Memory B cell (primary cell): ENCODE measurements around the gene SAP30L.
A peak's percentile ranks its signal among the peaks of the same experiment; 100 is the strongest.

Source experiments
- ATAC-seq: fragments of 150-1000 bp; cut with Tn5 transposase; 2 replicates; pipeline ENCODE4 v1.10.0; 2021; ENCODE audit warnings: low read depth, mild to moderate bottlenecking, moderate library complexity
- DNase-seq, 2 donors: peaks; one replicate each; pipeline ENCODE4 v3.0.0; 2022; ENCODE audit warnings: low spot score in 2 of 2
- H3K27ac Mint-ChIP-seq: one replicate; pipeline ENCODE4 v1.8.0; 2022; ENCODE audit warnings: mild to moderate bottlenecking, moderate library complexity, mixed read lengths
- H3K27me3 Mint-ChIP-seq: one replicate; pipeline ENCODE4 v1.8.0; 2022; ENCODE audit warnings: mixed read lengths
- H3K36me3 Mint-ChIP-seq: one replicate; pipeline ENCODE4 v1.8.0; 2022; ENCODE audit warnings: mild to moderate bottlenecking, mixed read lengths
- H3K4me1 Mint-ChIP-seq: one replicate; pipeline ENCODE4 v1.8.0; 2022; ENCODE audit warnings: mixed read lengths
- H3K4me3 Mint-ChIP-seq: one replicate; pipeline ENCODE4 v1.8.0; 2022; ENCODE audit warnings: mild to moderate bottlenecking, moderate library complexity, mixed read lengths
- H3K9me3 Mint-ChIP-seq: one replicate; pipeline ENCODE4 v1.8.0; 2022; ENCODE audit warnings: mixed read lengths

Gene SAP30L

DNA sequence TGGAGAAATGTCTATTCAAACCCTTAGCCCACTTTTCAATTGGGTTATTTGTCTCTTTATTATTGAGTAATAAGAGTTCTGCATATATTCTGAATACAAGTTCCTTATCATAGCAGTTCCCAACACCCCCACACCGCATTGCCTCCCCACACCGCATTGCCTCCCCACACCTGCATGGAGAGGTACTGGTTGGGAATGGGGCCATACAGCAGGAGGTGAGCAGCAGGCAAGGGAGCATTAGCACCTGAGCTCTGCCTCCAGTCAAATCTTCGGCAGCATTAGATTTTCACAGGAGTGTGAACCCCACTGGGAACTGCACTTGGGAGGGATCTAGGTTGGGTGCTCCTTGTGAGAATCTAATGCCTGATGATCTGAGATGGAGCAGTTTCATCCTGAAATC is 10.6 kb upstream of the SAP30L start:
- no peak for DNase-seq
- H3K36me3 Mint-ChIP-seq = peaks cover 30% of the 10 kb centered on the region
- ATAC-seq = no peak
- H3K9me3 Mint-ChIP-seq = no peaks in the 10 kb centered on the region
- H3K27ac Mint-ChIP-seq = no peak overlapping the region
- H3K27me3 Mint-ChIP-seq = no peaks in the 10 kb centered on the region
- no peak overlapping the region for H3K4me3 Mint-ChIP-seq
- H3K4me1 Mint-ChIP-seq = peaks cover 3% of the 10 kb centered on the region

DNA sequence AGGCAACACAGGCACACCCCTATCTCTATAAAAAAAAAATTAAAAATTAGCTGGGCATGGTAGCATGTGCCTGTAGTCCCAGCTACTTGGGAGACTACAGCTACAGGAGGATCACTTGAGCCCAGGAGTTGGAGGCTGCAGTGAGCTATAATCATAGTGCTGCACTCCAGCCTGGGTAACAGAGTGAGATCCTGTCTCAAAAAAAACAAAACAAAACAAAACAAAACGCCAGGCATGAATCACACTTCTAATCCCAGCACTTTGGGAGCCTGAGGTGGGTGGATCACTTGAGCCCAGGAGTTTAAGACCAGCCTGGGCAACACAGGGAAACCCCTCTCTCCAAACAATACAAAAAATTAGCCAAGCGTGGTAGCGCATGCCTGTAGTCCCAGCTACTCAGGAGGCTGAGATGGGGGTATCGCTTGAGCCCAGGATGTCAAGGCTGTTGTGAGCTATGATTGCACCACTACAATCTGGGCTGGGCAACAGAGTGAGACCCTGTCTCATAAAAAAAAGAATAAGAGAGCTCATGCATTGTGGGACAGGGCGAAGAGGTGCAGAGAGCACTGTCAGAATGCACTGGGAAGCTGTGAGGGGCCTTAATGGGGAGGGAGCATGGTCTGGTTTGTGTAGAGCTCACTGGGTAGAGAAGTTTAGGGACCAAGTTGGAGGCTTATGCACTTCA is 8.4 kb upstream of the SAP30L start:
- Mint-ChIP-seq H3K27me3 (no peaks in the 10 kb centered on the region), H3K4me3 (no peak overlapping the region), H3K9me3 (no peaks in the 10 kb centered on the region), H3K27ac (no peak overlapping the region), H3K4me1 (peaks cover 7% of the 10 kb centered on the region), H3K36me3 (peaks cover 46% of the 10 kb centered on the region)
- DNase-seq (no peak), ATAC-seq (no peak)

DNA sequence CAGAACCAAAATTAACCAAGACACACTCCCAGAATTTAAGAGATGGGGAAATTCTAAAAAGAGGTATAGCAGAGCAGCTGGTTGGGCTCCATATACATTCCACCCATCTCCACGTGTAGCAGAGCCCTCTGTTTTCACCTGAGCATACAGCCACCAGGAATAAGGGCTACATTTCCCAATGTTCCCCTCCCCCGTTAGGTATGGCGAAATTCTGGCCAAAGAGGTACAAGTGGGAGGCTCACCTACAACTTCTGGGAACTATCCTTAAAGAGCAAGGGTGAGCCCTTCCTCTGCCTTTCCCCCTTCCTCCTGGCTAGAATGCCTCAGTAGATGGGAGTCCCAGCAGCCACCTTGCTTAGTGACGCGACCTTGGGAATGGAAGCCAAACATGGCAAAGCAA is 5.3 kb upstream of the SAP30L start:
- Mint-ChIP-seq H3K4me1 (peaks cover 17% of the 10 kb centered on the region), H3K4me3 (no peak overlapping the region), H3K27me3 (no peaks in the 10 kb centered on the region), H3K27ac (no peak overlapping the region), H3K9me3 (no peaks in the 10 kb centered on the region), H3K36me3 (peaks cover 46% of the 10 kb centered on the region)
- DNase-seq (no peak), ATAC-seq (no peak)

DNA sequence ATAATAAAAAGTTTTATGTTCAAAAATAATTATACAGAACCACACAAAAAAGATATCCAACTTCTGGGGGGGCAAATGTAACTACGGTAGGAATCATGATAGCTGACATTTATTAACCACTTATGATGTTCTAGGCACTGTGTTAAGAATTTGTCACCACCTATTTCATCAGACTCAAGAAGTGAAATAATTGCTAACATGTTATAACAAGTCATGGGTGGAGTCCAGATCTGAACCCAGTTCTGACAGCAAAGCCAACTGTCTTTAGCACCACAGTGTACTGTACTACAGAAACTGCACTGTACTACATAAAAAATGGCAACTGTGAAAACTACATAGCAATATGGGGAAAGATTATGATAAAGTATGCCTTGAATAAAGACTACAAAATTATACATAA is 3.0 kb upstream of the SAP30L start:
- DNase-seq (no peak), ATAC-seq (no peak)
- Mint-ChIP-seq H3K27me3 (no peaks in the 10 kb centered on the region), H3K9me3 (no peaks in the 10 kb centered on the region), H3K4me1 (peaks cover 28% of the 10 kb centered on the region), H3K27ac (no peak overlapping the region), H3K36me3 (peaks cover 35% of the 10 kb centered on the region), H3K4me3 (no peak overlapping the region)

DNA sequence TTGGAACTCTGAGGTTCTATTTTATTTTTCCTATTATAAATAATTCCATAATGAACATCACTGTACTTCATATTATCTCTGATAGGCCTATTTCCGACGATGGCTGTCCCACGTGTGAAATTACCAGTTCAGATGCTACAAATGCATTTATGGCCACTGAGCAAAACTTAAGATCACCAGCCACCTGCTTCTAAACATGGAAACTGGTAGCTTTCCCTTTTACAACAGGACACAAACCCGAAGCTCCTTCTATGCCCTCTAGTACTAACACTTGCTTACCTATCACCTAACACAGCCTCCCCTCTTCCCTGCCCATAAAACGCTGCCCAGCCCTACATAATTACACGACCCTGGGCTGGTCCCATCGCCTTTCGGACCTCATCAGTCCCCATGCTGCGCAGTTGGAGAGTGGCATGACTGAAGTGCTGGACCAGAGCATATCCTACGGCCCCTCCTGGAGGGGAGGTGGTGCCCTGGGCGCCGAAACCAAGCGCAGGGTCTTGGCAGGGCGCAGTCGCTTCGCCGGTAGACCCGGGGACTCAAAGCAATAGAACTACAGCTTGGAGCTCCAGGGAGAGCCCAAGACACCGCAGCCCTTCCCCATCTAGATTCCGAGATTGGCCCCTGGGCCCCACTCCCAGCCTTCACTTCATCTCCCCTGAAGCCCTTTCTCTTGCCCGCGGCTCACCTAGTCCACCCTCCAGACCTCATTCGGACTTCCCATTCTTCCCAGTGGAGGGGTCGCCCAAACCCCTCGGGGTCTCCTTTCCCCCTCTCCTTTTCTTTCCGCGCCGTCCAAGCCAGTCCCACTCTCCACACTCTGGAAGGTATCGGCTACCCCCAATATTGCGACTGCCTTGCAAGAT is 1.0 kb upstream of the SAP30L start:
- ATAC-seq = no peak
- H3K27me3 Mint-ChIP-seq = no peaks in the 10 kb centered on the region
- H3K4me1 Mint-ChIP-seq = peaks cover 28% of the 10 kb centered on the region
- H3K4me3 Mint-ChIP-seq = peak overlapping the region; percentile 99
- no peaks in the 10 kb centered on the region for H3K9me3 Mint-ChIP-seq
- H3K36me3 Mint-ChIP-seq = peaks cover 24% of the 10 kb centered on the region
- peak in 1 of 2 donors; percentile 18 for DNase-seq
- peak overlapping the region; percentile 90 for H3K27ac Mint-ChIP-seq

DNA sequence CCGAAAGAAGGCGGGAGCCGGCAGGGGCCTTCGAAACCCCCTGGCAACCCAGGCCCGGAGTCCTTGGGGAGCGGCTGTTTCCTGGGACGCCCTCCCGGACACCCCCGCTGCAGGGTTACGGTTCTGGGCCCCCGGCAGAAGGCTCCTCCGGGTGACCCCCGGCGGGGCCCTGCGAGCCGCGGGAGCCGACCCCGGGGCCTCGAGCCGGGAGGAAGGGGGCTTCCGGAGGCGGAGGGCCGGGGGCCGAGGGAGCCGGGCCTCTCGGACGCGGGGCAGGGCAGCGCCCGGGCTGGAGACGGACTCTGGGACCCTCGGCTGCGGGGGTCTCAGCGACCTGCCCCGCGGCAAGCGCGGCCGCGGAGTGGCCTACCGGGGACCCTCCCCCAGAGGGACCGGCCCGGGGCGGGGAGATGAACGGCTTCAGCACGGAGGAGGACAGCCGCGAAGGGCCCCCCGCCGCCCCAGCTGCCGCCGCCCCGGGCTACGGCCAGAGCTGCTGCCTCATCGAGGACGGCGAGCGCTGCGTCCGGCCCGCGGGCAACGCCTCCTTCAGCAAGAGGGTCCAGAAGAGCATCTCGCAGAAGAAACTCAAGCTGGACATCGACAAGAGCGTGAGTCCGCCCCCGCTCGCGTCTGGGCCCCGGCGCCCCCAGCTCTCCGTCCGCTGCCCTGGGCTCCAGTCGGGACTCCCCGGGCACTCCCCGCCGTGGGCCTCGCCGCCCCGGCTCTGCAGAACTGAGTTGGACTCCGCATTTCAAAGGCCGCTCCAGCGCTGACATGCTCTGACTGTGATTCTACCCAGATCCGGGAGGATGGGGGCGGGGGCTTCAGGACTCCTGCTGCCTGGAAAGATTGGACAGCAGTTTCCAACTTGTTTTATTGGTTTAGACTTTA is 645 bp downstream of the SAP30L start:
- H3K36me3 Mint-ChIP-seq = peaks cover 24% of the 10 kb centered on the region
- H3K4me3 Mint-ChIP-seq = peak overlapping the region; percentile 83
- H3K4me1 Mint-ChIP-seq = peaks cover 33% of the 10 kb centered on the region
- peak; percentile 4 to 25 for DNase-seq
- no peaks in the 10 kb centered on the region for H3K27me3 Mint-ChIP-seq
- H3K27ac Mint-ChIP-seq = peak overlapping the region; percentile 90
- no peaks in the 10 kb centered on the region for H3K9me3 Mint-ChIP-seq
- no peak for ATAC-seq

DNA sequence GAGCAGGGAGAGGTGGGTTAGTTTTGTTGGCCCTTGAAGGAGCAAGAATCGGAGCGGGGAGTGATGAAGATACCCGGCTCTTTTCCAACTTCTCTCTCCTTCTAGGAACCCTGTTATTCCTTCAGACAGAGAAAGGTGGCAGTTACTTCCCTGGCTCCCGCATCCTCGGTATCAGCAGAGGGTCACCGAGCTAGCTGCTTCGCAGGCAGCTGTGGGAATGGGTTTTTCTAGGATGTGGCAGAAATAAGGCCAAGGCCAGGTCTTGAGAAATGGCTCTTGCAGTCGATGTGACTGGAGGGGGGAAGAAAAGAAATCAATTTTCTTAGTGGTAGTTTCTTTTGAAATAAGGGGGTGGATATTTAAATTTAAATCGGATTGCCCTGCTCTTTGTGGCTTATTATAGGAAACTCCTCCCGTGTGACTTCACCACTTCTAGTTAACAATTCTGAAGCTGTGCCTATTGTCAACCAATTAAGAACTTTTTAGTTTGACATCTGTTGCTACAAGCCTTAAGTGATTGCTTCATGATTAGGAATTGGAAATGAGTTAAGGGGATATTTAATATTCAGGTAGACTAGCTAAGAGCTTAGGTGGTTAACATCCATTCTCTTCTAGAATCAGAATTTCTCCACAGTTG is 1.4 kb downstream of the SAP30L start:
- Mint-ChIP-seq H3K4me1 (peaks cover 28% of the 10 kb centered on the region), H3K9me3 (no peaks in the 10 kb centered on the region), H3K27ac (peak overlapping the region; percentile 31), H3K36me3 (peaks cover 21% of the 10 kb centered on the region), H3K4me3 (peak overlapping the region; percentile 83), H3K27me3 (no peaks in the 10 kb centered on the region)
- DNase-seq (no peak), ATAC-seq (no peak)

DNA sequence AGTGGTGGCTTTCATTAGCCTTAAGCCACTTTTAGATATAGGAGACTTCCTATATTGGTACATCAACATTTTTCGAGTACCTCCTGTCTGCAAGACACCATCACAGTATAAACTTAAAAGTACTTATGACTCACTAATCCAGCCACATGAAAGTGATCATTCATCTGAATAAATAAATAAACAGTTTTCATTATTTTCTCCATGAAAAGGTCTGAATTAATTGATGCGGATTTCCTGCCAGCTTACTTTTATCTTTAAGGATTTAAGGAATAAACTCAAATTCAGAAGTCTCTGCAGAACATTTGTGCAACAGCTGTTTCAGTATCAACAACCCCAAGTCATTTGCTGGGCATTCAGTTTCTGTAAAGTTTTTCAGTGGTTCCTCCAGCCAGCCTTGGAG is 4.0 kb downstream of the SAP30L start:
- H3K27me3 Mint-ChIP-seq = no peaks in the 10 kb centered on the region
- peaks cover 24% of the 10 kb centered on the region for H3K36me3 Mint-ChIP-seq
- no peak overlapping the region for H3K27ac Mint-ChIP-seq
- no peak for DNase-seq
- no peaks in the 10 kb centered on the region for H3K9me3 Mint-ChIP-seq
- H3K4me1 Mint-ChIP-seq = peaks cover 24% of the 10 kb centered on the region
- ATAC-seq = no peak
- no peak overlapping the region for H3K4me3 Mint-ChIP-seq

DNA sequence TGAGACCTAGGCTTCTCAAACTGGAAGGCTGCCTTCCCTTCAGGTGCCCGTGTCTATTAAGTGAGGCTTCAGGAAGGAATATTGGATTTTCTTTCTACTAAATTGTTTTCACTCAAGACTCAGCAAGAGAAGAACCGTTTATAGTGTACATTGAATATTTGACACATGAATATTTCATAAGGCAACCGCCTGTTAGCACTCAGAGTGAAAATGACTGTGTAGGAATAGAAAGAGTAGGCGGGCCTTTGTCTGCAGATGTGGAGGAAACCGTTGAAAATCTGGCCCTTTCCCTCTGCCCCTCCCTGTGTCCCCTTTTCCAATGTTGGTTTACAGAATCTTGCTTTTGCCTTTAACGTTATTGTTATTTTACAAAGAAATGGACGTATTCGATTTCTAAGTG is 6.2 kb downstream of the SAP30L start:
- Mint-ChIP-seq H3K27ac (no peak overlapping the region), H3K4me1 (peaks cover 13% of the 10 kb centered on the region), H3K9me3 (no peaks in the 10 kb centered on the region), H3K27me3 (no peaks in the 10 kb centered on the region), H3K4me3 (no peak overlapping the region), H3K36me3 (peaks cover 31% of the 10 kb centered on the region)
- ATAC-seq (no peak), DNase-seq (no peak)

DNA sequence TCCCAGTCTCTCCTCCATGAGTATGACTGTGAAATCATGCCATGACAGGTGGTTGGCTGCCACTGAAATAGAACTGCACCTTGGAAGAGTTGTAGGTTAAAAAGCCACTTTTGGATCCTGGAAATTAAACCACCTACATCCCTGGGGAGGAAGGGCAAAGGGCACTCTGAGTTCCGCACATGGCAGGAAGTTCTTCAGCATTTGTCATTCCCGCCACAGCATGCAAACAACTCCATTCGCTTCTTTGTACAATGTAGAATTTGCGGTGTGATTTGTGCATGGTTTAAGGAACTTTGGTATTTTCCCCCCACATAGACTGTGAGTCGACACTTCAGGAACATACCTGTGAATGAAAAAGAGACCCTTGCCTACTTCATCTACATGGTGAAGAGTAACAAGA is 9.8 kb downstream of the SAP30L start:
- H3K4me1 Mint-ChIP-seq = peaks cover 2% of the 10 kb centered on the region
- H3K4me3 Mint-ChIP-seq = no peak overlapping the region
- DNase-seq (no peak), ATAC-seq (no peak)
- no peaks in the 10 kb centered on the region for H3K27me3 Mint-ChIP-seq
- no peak overlapping the region for H3K27ac Mint-ChIP-seq
- H3K36me3 Mint-ChIP-seq = peaks cover 37% of the 10 kb centered on the region
- H3K9me3 Mint-ChIP-seq = no peaks in the 10 kb centered on the region

DNA sequence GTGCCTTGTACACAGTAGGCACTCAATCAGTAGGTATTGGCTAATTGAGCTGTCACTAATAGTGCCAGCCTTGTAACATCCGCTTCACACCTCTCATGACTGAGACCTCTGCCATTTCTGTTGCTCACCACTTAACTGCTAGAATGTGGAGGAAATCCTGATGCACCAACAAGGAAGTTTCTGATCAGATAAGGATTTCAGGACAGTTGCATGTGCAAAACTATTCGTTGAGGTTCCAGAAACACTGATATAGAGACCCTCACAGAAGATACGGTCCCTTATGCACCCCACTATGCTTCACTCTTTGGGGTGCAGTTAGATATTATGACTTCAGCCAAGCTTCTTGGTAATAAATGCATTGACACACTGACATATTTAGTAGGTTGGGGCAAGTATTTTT is 10.7 kb downstream of the SAP30L start:
- DNase-seq (no peak), ATAC-seq (no peak)
- H3K27me3 Mint-ChIP-seq = no peaks in the 10 kb centered on the region
- peaks cover 5% of the 10 kb centered on the region for H3K4me1 Mint-ChIP-seq
- no peak overlapping the region for H3K27ac Mint-ChIP-seq
- H3K36me3 Mint-ChIP-seq = peaks cover 29% of the 10 kb centered on the region
- no peaks in the 10 kb centered on the region for H3K9me3 Mint-ChIP-seq
- no peak overlapping the region for H3K4me3 Mint-ChIP-seq

DNA sequence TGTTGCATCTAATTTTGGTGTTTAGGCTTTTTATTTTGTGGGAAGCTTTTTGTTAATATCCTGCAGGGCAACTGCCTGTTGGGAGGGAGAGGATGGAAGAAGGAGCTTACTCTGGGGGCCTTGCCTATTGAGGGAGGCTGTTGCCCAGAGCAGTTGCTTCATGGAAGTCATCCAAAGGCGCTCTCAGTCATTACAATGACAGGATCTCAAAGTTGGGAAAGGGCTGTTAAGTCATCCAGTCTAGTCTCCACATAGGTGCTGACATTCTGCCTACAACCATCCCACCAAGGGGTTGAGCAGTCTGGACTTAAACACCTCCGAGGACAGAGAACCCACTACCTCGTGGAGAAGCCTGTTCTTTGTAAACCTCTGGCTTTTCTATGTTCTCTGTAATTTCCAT is 13.2 kb downstream of the SAP30L start:
- Mint-ChIP-seq H3K9me3 (no peaks in the 10 kb centered on the region), H3K4me3 (no peak overlapping the region), H3K27me3 (no peaks in the 10 kb centered on the region), H3K36me3 (peaks cover 22% of the 10 kb centered on the region), H3K4me1 (peaks cover 5% of the 10 kb centered on the region), H3K27ac (no peak overlapping the region)
- DNase-seq (no peak), ATAC-seq (no peak)

DNA sequence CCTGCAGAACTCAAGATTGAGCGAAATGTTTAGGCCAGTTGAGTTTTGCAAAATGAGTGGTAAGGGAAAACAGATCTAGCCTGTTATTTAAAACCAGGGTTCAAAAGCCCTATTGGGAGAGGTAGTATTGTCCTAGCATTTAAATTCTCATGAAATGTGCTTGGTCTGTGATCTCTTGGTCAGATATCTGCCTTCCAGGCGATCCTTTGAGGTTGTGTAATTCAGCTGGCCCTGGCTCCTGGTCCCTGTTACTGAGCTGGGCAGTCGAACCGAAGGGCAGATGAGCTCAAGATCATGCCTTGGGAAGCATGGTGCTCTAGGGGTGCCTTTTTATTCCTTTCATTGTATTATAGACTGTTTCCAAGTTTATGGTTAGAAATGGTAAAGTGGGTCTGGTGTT is 14.4 kb downstream of the SAP30L start:
- Mint-ChIP-seq H3K4me3 (no peak overlapping the region), H3K27ac (no peak overlapping the region), H3K9me3 (no peaks in the 10 kb centered on the region), H3K4me1 (peaks cover 5% of the 10 kb centered on the region), H3K27me3 (no peaks in the 10 kb centered on the region), H3K36me3 (peaks cover 19% of the 10 kb centered on the region)
- DNase-seq (no peak), ATAC-seq (no peak)
